GM12878 (cell line): ENCODE results near the gene ZNF662. TPM values are rescaled to one million over a fixed set of nuclear protein-coding genes. Genes with fewer than 3 reads are reported as not detected.

Experiments used
- ATAC-seq: fragments of 200-7000 bp; cut with Tn5 transposase; 3 replicates; pipeline ENCODE4 v1.9.1; 2020; ENCODE audit warnings: mild to moderate bottlenecking, moderate library complexity
- BruUV-seq: library from RNA; stranded (reverse); fragments of 400-500 nt; replicated peaks from 2 replicates; lab custom pipeline; 2021; lab: Mats Ljungman, UMichigan
- CTCF ChIA-PET: fragments of 300-600 bp; sonication (Branson Sonifier 250); formaldehyde crosslinking; extraction: SDS; loops from one replicate; lab custom pipeline; 2021; ENCODE audit warnings: inconsistent platforms; lab: Yijun Ruan, JAX
- POLR2A ChIA-PET: fragments of 350-600 bp; formaldehyde crosslinking; extraction: SDS; loops from one replicate; lab custom pipeline; 2021; ENCODE audit warnings: inconsistent platforms; lab: Charles Lee
- RAD21 ChIA-PET: fragments of 300-600 bp; sonication (Branson Sonifier 250); formaldehyde crosslinking; loops from one replicate; lab custom pipeline; 2023; ENCODE audit warnings: antibody characterized with exemption; ENCODE audit not compliant: unreplicated experiment; lab: Charles Lee
- SMC1A ChIA-PET: fragments of 300-600 bp; sonication (Branson Sonifier 250); formaldehyde crosslinking; loops from one replicate; lab custom pipeline; 2023; ENCODE audit not compliant: unreplicated experiment, uncharacterized antibody; lab: Charles Lee
- DNase-seq: peaks from one replicate; pipeline ENCODE4 v3.0.0-alpha.2; 2011; ENCODE audit warnings: low read depth, low spot score
- FAIRE-seq: peaks from 3 replicates; lab custom pipeline; 2011; peaks lifted over from hg19 to GRCh38; lab: Jason Lieb, UNC
- H2AFZ ChIP-seq: 2 replicates; pipeline ENCODE4 v1.6.0; 2011; ENCODE audit warnings: low read depth, low read length, control low read depth; ENCODE audit not compliant: control insufficient read depth
- H3K27ac ChIP-seq: 2 replicates; pipeline ENCODE4 v1.5.1; 2011; ENCODE audit warnings: control low read depth; ENCODE audit not compliant: control insufficient read depth, insufficient read depth
- H3K27me3 ChIP-seq, 2 experiments: replicated peaks in 1 of 2; 2 replicates each; pipeline versions ENCODE4 v1.6.0 to v1.6.1; 2011; ENCODE audit warnings: low read length in 1 of 2; ENCODE audit not compliant: control insufficient read depth in 2 of 2, insufficient read depth in 2 of 2
- H3K36me3 ChIP-seq, 2 experiments: 2 replicates each; pipeline ENCODE4 v1.5.1; 2011; ENCODE audit warnings: low read length in 1 of 2; ENCODE audit not compliant: control insufficient read depth in 2 of 2, insufficient read depth in 2 of 2
- H3K4me1 ChIP-seq: 2 replicates; pipeline ENCODE4 v1.6.1; 2011; ENCODE audit warnings: mild to moderate bottlenecking, low read length, moderate library complexity, mixed read lengths; ENCODE audit not compliant: control insufficient read depth, insufficient read depth
- H3K4me2 ChIP-seq: 2 replicates; pipeline ENCODE4 v1.6.0; 2011; ENCODE audit warnings: control low read depth; ENCODE audit not compliant: control insufficient read depth, insufficient read depth
- H3K4me3 ChIP-seq: fragments of 200-600 bp; sonication (generic); 2 replicates; pipeline ENCODE4 v1.5.1; 2016
- H3K79me2 ChIP-seq: 2 replicates; pipeline ENCODE4 v1.6.0; 2011; ENCODE audit warnings: low read length; ENCODE audit not compliant: control insufficient read depth, insufficient read depth
- H3K9ac ChIP-seq: 2 replicates; pipeline ENCODE4 v1.8.0; 2011; ENCODE audit warnings: low read length, control low read depth, mixed read lengths; ENCODE audit not compliant: control insufficient read depth, insufficient read depth
- H3K9me3 ChIP-seq: replicated peaks from 3 replicates; pipeline ENCODE4 v1.5.1; 2011; ENCODE audit warnings: mild to moderate bottlenecking, low read length; ENCODE audit not compliant: control insufficient read depth, insufficient read depth
- H4K20me1 ChIP-seq: 2 replicates; pipeline ENCODE4 v1.6.0; 2011; ENCODE audit not compliant: control insufficient read depth, insufficient read depth
- ASH2L ChIP-seq: fragments of 300-600, 200-600 bp; sonication (generic); IDR thresholded peaks from 2 replicates; pipeline ENCODE4 v1.6.1; 2017; ENCODE audit warnings: low read depth, mild to moderate bottlenecking, borderline replicate concordance
- BCLAF1 ChIP-seq: fragments of 450-650 bp; IDR thresholded peaks from 2 replicates; pipeline ENCODE4 v1.6.1; 2017; ENCODE audit warnings: antibody characterized with exemption, mild to moderate bottlenecking, moderate library complexity
- E2F8 ChIP-seq: fragments of 450-650 bp; IDR thresholded peaks from 2 replicates; pipeline ENCODE4 v1.6.1; 2018; ENCODE audit warnings: mild to moderate bottlenecking, low read depth, moderate library complexity; ENCODE audit not compliant: partially characterized antibody
- ELK1 ChIP-seq: IDR thresholded peaks from 2 replicates; pipeline ENCODE4 v1.6.1; 2012; ENCODE audit warnings: low read depth, low read length, improper control_type of control experiment
- POLR2AphosphoS5 ChIP-seq: IDR thresholded peaks from 2 replicates; pipeline ENCODE4 v1.6.1; 2011; ENCODE audit warnings: mild to moderate bottlenecking, low read length, inconsistent platforms
- SIX5 ChIP-seq: IDR thresholded peaks from 2 replicates; pipeline ENCODE4 v1.6.1; 2011; ENCODE audit warnings: mild to moderate bottlenecking, low read depth, low read length, moderate library complexity; ENCODE audit not compliant: severe bottlenecking
- SRF ChIP-seq, 2 experiments: IDR thresholded peaks; 2 replicates each; pipeline ENCODE4 v1.6.1; 2011; ENCODE audit warnings: low read depth in 2 of 2, low read length in 2 of 2, mild to moderate bottlenecking in 1 of 2, moderate library complexity in 1 of 2
- TBL1XR1 ChIP-seq: IDR thresholded peaks from 2 replicates; pipeline ENCODE4 v1.6.1; 2012; ENCODE audit warnings: low read depth, low read length, improper control_type of control experiment
- TCF7 ChIP-seq: IDR thresholded peaks from 2 replicates; pipeline ENCODE4 v1.6.1; 2014; ENCODE audit warnings: antibody characterized with exemption, borderline replicate concordance
- ZBTB4 ChIP-seq: fragments of 450-650 bp; formaldehyde crosslinking; IDR thresholded peaks from 2 replicates; pipeline ENCODE4 v1.4.0; 2022; ENCODE audit warnings: mild to moderate bottlenecking, moderate library complexity
- ZNF24 ChIP-seq: fragments of 450-650 bp; IDR thresholded peaks from 2 replicates; pipeline ENCODE4 v1.6.1; 2017; ENCODE audit warnings: antibody characterized with exemption, mild to moderate bottlenecking
- WGBS: methylation state at CpG from one replicate; pipeline ENCODE4 v1.1.6; 2016; ENCODE audit warnings: low lambda C conversion rate; ENCODE audit not compliant: insufficient replicate concordance, insufficient coverage; ENCODE audit errors: missing lambda C conversion rate; 5-methylcytosine and 5-hydroxymethylcytosine counted together
- in situ Hi-C: fragments of 300-500 bp; cut with MboI; formaldehyde crosslinking; loops from 9 replicates; pipeline ENCODE4 v1.14.3; 2018; ENCODE audit warnings: mixed read lengths
- intact Hi-C: fragments of 100-400 bp; cut with micrococcal nuclease; formaldehyde crosslinking; loops from one replicate; pipeline ENCODE4 v1.14.2; 2022; ENCODE audit not compliant: unreplicated experiment
- polyA plus RNA-seq, 11 experiments: library from polyadenylated mRNA; depleted of rRNA in 4 of 11; unstranded in 6 of 11; stranded (reverse) in 5 of 11; fragments of >200 nt; fragmentation: Nextera tagmentation in 4 of 11; fragmentation: Illumina TruSeq in 1 of 11; extraction: Ambion mirVana in 4 of 11; extraction: Trizol in 1 of 11; gene quantifications; 1 replicate in 1 of 11; 2 replicates in 10 of 11; pipeline versions ENCODE4 v1.2.1 to v1.2.3, GENCODE V29; 2011 to 2016; ENCODE audit warnings: inconsistent platforms in 2 of 11, missing spikeins in 2 of 11, low read depth in 1 of 11
- total RNA-seq, 4 experiments: library from RNA; depleted of rRNA in 3 of 4; stranded (reverse); fragments of >200 nt in 3 of 4; fragmentation: Illumina TruSeq in 1 of 4; extraction: Trizol in 1 of 4; gene quantifications; 2 replicates each; pipeline versions ENCODE4 v1.2.1 to v1.2.3, GENCODE V29; 2013 to 2021

The ZNF662 gene
- total and polyA plus RNA-seq, 10 of the 15 experiments (the other 5 are each of a cell fraction or from before 2014, with no cell fraction given) = not detected

- ChIA-PET CTCF (interaction anchor here (2.9 kb wide), 1 partner anchor 19 kb away, joined by 11 read pairs; no protein-coding TSS in a partner anchor), SMC1A (no interaction called here), POLR2A (no interaction called here), RAD21 (no interaction called here)
- H4K20me1 ChIP-seq = no peaks in the 10 kb centered on the region
- no peaks in the 10 kb centered on the region for H3K9me3 ChIP-seq
- H3K4me3 ChIP-seq = no peak overlapping the region
- no peak for DNase-seq
- no peak for FAIRE-seq
- no peak overlapping the region for H2AFZ ChIP-seq
- WGBS = 0% methylated on average over 1 of the region's 1 CpG
- no peaks in the 10 kb centered on the region for H3K79me2 ChIP-seq
- TF ChIP-seq BCLAF1 (no peak), E2F8 (no peak), ASH2L (no peak), TBL1XR1 (no peak), ELK1 (no peak), ZNF24 (no peak), SIX5 (no peak), TCF7 (no peak), SRF (IDR thresholded peaks at IDR 0.05; ENCODE audit: low read depth in 2 of 2, low read length in 2 of 2) (no peak), POLR2AphosphoS5 (no peak), ZBTB4 (CRISPR knock-in tag) (no peak)
- in situ Hi-C loops = no loop called here
- H3K27ac ChIP-seq = no peak overlapping the region
- no TSS peak for BruUV-seq
- no peaks in the 10 kb centered on the region for H3K36me3 ChIP-seq
- ATAC-seq = no peak
- no peak overlapping the region for H3K4me2 ChIP-seq
- no peak overlapping the region for H3K9ac ChIP-seq
- H3K27me3 ChIP-seq = peaks cover 2% of the 10 kb centered on the region in 2 experiments; a peak in 2 of 4 replicates
- intact Hi-C loops = no loop called here
- H3K4me1 ChIP-seq = no peaks in the 10 kb centered on the region
These were observed 36.8 kb downstream of the ZNF662 start for GRCh38 chr3:42942693-42943092.
